Measurements from ENCODE around the gene CAB39.

The CAB39 gene

DNA sequence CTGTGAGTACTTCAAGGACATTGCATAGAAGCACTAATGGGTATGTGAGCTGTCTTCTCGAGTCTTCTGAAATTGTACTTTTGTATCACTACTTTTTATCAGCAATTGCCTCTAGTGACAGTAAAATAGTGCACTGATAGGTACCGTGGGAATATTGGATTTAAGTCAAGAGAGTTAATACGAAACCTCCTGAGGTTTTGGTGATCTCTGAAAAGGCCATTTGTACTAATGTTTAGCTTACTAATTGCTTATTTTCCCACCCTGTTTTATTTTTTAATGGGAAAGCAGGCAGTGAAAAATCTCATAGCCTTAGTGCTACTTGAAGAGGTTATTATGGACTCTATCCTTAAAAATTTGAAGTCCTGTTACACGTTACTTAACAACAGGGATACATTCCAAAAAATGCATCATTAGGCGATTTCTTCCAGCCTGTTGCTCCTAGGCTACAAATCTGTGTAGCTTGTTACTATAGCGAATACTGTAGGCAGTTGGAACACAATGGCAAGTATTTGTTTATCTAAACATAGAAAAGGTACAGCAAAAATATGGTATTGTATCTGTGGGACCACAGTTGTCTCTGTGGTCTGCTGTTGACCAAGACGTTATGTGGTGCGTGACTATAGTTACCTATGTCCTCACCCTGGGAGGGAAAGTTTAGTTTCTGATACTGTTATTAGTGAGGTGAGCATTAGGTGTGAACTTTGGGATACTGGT lies 65.9 kb downstream of the CAB39 start:
- no peak for DNase-seq (ENCODE audit: low read depth)
- TF ChIP-seq CTCF (IDR thresholded peaks at IDR 0.05; ENCODE audit: low read depth, low read length, missing control alignments), result no peak
- H3K4me3 ChIP-seq (ENCODE audit: low read depth, low read length), result no peak overlapping the region

- H3K4me3 ChIP-seq (ENCODE audit: low read depth, low read length), result no peak overlapping the region
- TF ChIP-seq CTCF (IDR thresholded peaks at IDR 0.05; ENCODE audit: low read depth, low read length, missing control alignments), result no peak
- DNase-seq (ENCODE audit: low read depth), result no peak
These were observed 66.5 kb downstream of the CAB39 start for GRCh38 chr2:230779126-230779525.

GRCh38 chr2:230779607-230780006 lies 67.0 kb downstream of the CAB39 start:
- DNase-seq (ENCODE audit: low read depth), result no peak
- no peak for TF ChIP-seq CTCF (IDR thresholded peaks at IDR 0.05; ENCODE audit: low read depth, low read length, missing control alignments)
- H3K4me3 ChIP-seq (ENCODE audit: low read depth, low read length), result no peak overlapping the region

- TF ChIP-seq CTCF (IDR thresholded peaks at IDR 0.05; ENCODE audit: low read depth, low read length, missing control alignments), result no peak
- no peak overlapping the region for H3K4me3 ChIP-seq (ENCODE audit: low read depth, low read length)
- no peak for DNase-seq (ENCODE audit: low read depth)
These were observed 68.6 kb downstream of the CAB39 start for GRCh38 chr2:230781130-230781797.

DNA sequence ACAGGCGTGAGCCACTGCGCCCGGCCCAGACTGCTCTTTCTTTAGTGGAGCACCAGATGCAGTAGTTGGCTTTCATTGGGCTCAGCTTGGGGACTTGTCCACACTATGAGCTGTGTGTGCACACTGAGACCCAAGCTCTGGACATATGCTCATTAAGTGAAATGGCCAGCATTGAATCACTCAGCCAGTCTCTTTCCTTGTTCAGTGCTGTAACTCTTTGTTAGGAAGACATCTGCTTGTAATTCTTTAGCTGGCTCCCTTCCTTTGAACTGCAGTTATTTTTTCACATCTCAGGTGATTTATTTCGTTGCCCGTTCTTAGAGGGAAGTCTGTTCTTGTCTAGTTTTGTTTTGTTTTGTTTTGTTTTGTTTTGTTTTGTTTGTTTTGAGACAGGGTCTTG lies 70.5 kb downstream of the CAB39 start:
- TF ChIP-seq CTCF (IDR thresholded peaks at IDR 0.05; ENCODE audit: low read depth, low read length, missing control alignments), result no peak
- H3K4me3 ChIP-seq (ENCODE audit: low read depth, low read length), result no peak overlapping the region
- no peak for DNase-seq (ENCODE audit: low read depth)

DNA sequence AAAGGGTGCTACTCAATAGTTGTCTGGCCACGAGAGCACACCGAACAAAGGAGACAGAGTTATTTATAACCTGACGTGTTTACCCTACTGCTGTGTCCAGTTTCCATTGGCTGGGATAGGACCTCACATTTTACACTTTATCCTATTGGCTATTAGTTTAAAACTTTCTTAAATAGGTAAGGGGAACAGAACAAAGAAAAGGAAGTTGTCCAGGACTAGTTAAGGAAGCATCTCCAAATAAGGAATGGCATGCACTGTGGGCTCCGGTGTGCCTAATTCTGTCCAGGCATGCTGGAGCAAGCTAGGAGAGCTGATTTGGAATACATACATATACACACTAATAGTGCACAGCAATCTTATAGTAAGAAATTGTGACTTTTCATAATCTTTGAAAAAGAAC lies 72.2 kb downstream of the CAB39 start:
- DNase-seq (ENCODE audit: low read depth), result no peak
- no peak for TF ChIP-seq CTCF (IDR thresholded peaks at IDR 0.05; ENCODE audit: low read depth, low read length, missing control alignments)
- no peak overlapping the region for H3K4me3 ChIP-seq (ENCODE audit: low read depth, low read length)

DNA sequence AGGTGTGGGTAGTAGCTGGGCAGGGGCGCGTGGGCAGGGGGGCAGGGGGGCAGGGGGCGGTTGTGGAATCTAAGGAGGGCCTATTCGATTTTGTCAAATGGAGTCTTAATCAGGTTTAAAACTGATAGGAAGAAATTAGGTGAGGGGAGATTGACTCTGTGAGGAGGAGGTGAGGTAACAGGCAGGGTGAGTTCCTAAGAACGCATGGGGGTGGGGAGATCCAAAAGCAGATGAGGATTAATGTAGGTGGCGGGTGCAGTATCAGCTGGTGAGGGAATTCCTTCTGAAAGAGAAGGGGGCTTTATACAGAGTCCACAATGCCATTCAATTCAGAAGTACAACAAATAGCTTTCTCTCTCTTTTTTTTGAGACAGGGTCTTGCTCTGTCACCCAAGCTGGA lies 72.7 kb downstream of the CAB39 start:
- no peak for TF ChIP-seq CTCF (IDR thresholded peaks at IDR 0.05; ENCODE audit: low read depth, low read length, missing control alignments)
- H3K4me3 ChIP-seq (ENCODE audit: low read depth, low read length), result no peak overlapping the region
- no peak for DNase-seq (ENCODE audit: low read depth)

Measured in GM12864 (cell line).